Kidney epithelial cell (primary cell): ENCODE data around the gene ATP2C1. TPM values are rescaled to one million over a fixed set of nuclear protein-coding genes. Genes with fewer than 3 reads are reported as not detected.

Source experiments
- DNase-seq: peaks from one replicate; pipeline ENCODE4 v3.0.0-alpha.2; 2010; ENCODE audit warnings: low read depth
- H3K27me3 ChIP-seq: 2 replicates; pipeline ENCODE4 v1.6.0; 2011; ENCODE audit warnings: low read length; ENCODE audit not compliant: control insufficient read depth, insufficient read depth
- H3K36me3 ChIP-seq: 2 replicates; pipeline ENCODE4 v1.5.1; 2011; ENCODE audit warnings: low read length; ENCODE audit not compliant: control insufficient read depth, insufficient read depth
- H3K4me3 ChIP-seq: 2 replicates; pipeline ENCODE4 v1.5.1; 2011; ENCODE audit warnings: low read depth, mild to moderate bottlenecking, control low read depth, low read length
- CTCF ChIP-seq: IDR thresholded peaks from 2 replicates; pipeline ENCODE4 v1.5.1; 2011; ENCODE audit warnings: mild to moderate bottlenecking, moderate library complexity, low read length, control low read depth, inconsistent platforms; ENCODE audit not compliant: insufficient read depth, poor library complexity, severe bottlenecking
- total RNA-seq: library from RNA; depleted of rRNA; stranded (reverse); fragments of >200 nt; gene quantifications from 2 replicates; pipeline ENCODE4 v1.2.3, GENCODE V29; 2015

ATP2C1 gene
- total RNA-seq, 1 donor from 2014 or later = 85.3 TPM

GRCh38 chr3:130948929-130949328 is 55.0 kb downstream of the ATP2C1 start:
- TF ChIP-seq CTCF = no peak
- no peak for DNase-seq
- H3K4me3 ChIP-seq = no peak overlapping the region
- no peaks in the 10 kb centered on the region for H3K27me3 ChIP-seq
- no peaks in the 10 kb centered on the region for H3K36me3 ChIP-seq

GRCh38 chr3:130950124-130950523 is 56.2 kb downstream of the ATP2C1 start:
- Histone ChIP-seq H3K27me3 (no peaks in the 10 kb centered on the region), H3K36me3 (no peaks in the 10 kb centered on the region)

GRCh38 chr3:130950641-130951040 is 56.8 kb downstream of the ATP2C1 start:
- H3K4me3 ChIP-seq = no peak overlapping the region
- H3K36me3 ChIP-seq = peaks cover 2% of the 10 kb centered on the region
- TF ChIP-seq CTCF = no peak
- DNase-seq = no peak
- H3K27me3 ChIP-seq = no peaks in the 10 kb centered on the region

More at GRCh38 chr3:130950124-130950523, 56.2 kb downstream of the ATP2C1 start:
- no peak for DNase-seq
- TF ChIP-seq CTCF = no peak
- no peak overlapping the region for H3K4me3 ChIP-seq

GRCh38 chr3:130955481-130955880 is 61.6 kb downstream of the ATP2C1 start:
- no peak overlapping the region for H3K4me3 ChIP-seq
- no peak for TF ChIP-seq CTCF
- DNase-seq = no peak
- H3K27me3 ChIP-seq = no peaks in the 10 kb centered on the region
- peaks cover 2% of the 10 kb centered on the region for H3K36me3 ChIP-seq

GRCh38 chr3:130956281-130956680 is 62.4 kb downstream of the ATP2C1 start:
- DNase-seq = no peak
- peaks cover 2% of the 10 kb centered on the region for H3K36me3 ChIP-seq
- H3K4me3 ChIP-seq = no peak overlapping the region
- H3K27me3 ChIP-seq = no peaks in the 10 kb centered on the region
- no peak for TF ChIP-seq CTCF

- Histone ChIP-seq H3K27me3 (no peaks in the 10 kb centered on the region), H3K4me3 (no peak overlapping the region), H3K36me3 (peaks cover 2% of the 10 kb centered on the region)
- no peak for DNase-seq
- TF ChIP-seq CTCF = no peak
These were observed 62.8 kb downstream of the ATP2C1 start for GRCh38 chr3:130956721-130957120.
